Measurements from ENCODE around the gene SEMA6D.

DNA sequence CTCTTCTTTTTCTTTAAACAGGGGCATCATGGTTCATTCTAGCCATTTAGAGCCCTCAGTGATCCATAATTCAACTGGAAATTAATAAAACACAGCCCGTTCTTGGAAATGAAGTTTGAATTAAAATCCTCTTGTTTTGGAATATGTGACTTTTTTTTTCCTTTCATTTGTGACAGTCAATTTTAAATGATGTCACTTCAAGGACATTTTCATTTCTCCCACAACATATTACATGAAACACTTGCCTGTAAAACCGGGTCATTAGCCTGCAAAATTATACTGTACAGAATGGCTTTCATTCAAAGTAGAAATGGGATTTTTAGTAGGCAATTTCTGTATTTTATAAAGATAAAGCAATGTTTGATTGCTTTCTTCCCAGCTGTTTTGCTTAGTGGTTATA is 789 bp upstream of the SEMA6D start:
- TF ChIP-seq, protein P1, sequence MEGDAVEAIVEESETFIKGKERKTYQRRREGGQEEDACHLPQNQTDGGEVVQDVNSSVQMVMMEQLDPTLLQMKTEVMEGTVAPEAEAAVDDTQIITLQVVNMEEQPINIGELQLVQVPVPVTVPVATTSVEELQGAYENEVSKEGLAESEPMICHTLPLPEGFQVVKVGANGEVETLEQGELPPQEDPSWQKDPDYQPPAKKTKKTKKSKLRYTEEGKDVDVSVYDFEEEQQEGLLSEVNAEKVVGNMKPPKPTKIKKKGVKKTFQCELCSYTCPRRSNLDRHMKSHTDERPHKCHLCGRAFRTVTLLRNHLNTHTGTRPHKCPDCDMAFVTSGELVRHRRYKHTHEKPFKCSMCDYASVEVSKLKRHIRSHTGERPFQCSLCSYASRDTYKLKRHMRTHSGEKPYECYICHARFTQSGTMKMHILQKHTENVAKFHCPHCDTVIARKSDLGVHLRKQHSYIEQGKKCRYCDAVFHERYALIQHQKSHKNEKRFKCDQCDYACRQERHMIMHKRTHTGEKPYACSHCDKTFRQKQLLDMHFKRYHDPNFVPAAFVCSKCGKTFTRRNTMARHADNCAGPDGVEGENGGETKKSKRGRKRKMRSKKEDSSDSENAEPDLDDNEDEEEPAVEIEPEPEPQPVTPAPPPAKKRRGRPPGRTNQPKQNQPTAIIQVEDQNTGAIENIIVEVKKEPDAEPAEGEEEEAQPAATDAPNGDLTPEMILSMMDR (IDR thresholded peaks at IDR 0.05): no peak
- no peak for TF ChIP-seq EP300 (IDR thresholded peaks at IDR 0.05)

All from suprapubic skin (tissue), 3 donors.